CD4-positive, alpha-beta memory T cell (primary cell): ENCODE data around the gene UNC13C. TPM values are rescaled to one million over a fixed set of nuclear protein-coding genes. Genes with fewer than 3 reads are reported as not detected.

Experiments used
- CTCF ChIA-PET: fragments of 350-600 bp; sonication (Branson Sonifier 250); formaldehyde crosslinking; loops from one replicate; lab custom pipeline; 2021; ENCODE audit warnings: inconsistent platforms; ENCODE audit not compliant: partially characterized antibody; lab: Charles Lee
- POLR2A ChIA-PET: fragments of 350-600 bp; sonication (Branson Sonifier 250); formaldehyde crosslinking; loops from one replicate; lab custom pipeline; 2021; ENCODE audit not compliant: partially characterized antibody; lab: Charles Lee
- DNase-seq, 5 donors: peaks; one replicate each; pipeline versions ENCODE4 v3.0.0 to v3.0.0-alpha.2; 2020 to 2022; ENCODE audit warnings: mixed read lengths in 1 of 5
- H3K27ac ChIP-seq: one replicate; pipeline ENCODE4 v1.7.0; 2013; ENCODE audit warnings: low read depth, low read length
- H3K27me3 ChIP-seq: 2 replicates; pipeline ENCODE4 v1.7.0; 2013; ENCODE audit warnings: mild to moderate bottlenecking, low read length, moderate library complexity; ENCODE audit not compliant: insufficient read depth
- H3K36me3 ChIP-seq: 2 replicates; pipeline ENCODE4 v1.7.0; 2013; ENCODE audit warnings: mild to moderate bottlenecking, low read length, moderate library complexity; ENCODE audit not compliant: insufficient read depth
- H3K4me1 ChIP-seq: 2 replicates; pipeline ENCODE4 v1.7.0; 2013; ENCODE audit warnings: mild to moderate bottlenecking, low read length, moderate library complexity; ENCODE audit not compliant: insufficient read depth
- H3K4me3 ChIP-seq, 2 donors: one replicate each; pipeline ENCODE4 v1.7.0; 2013; ENCODE audit warnings: low read length in 2 of 2, mild to moderate bottlenecking in 1 of 2
- H3K9me3 ChIP-seq, 2 donors: one replicate each; pipeline ENCODE4 v1.7.0; 2013; ENCODE audit warnings: low read length in 2 of 2, control low read depth in 1 of 2; ENCODE audit not compliant: control insufficient read depth in 1 of 2
- H3K27ac Mint-ChIP-seq, 7 donors: one replicate each; pipeline ENCODE4 v1.8.0; 2020 to 2021; ENCODE audit warnings: mixed read lengths in 7 of 7, mild to moderate bottlenecking in 6 of 7, inconsistent platforms in 3 of 7, moderate library complexity in 3 of 7
- H3K27me3 Mint-ChIP-seq, 2 donors: one replicate each; pipeline ENCODE4 v1.8.0; 2020 to 2021; ENCODE audit warnings: mixed read lengths in 2 of 2
- H3K36me3 Mint-ChIP-seq, 2 donors: one replicate each; pipeline ENCODE4 v1.8.0; 2020 to 2021; ENCODE audit warnings: mixed read lengths in 2 of 2, inconsistent platforms in 1 of 2, mild to moderate bottlenecking in 1 of 2
- H3K4me1 Mint-ChIP-seq, 4 donors: one replicate each; pipeline ENCODE4 v1.8.0; 2020 to 2021; ENCODE audit warnings: mixed read lengths in 4 of 4, mild to moderate bottlenecking in 1 of 4
- H3K4me3 Mint-ChIP-seq, 8 donors: one replicate each; pipeline ENCODE4 v1.8.0; 2020 to 2021; ENCODE audit warnings: mixed read lengths in 8 of 8, mild to moderate bottlenecking in 7 of 8, moderate library complexity in 6 of 8, inconsistent platforms in 3 of 8
- H3K9me3 Mint-ChIP-seq, 8 donors: one replicate each; pipeline ENCODE4 v1.8.0; 2020 to 2021; ENCODE audit warnings: mixed read lengths in 8 of 8, mild to moderate bottlenecking in 5 of 8, inconsistent platforms in 3 of 8, moderate library complexity in 1 of 8
- intact Hi-C: fragments of 100-400 bp; cut with micrococcal nuclease; formaldehyde crosslinking; loops from one replicate; pipeline ENCODE4 v1.15.1; 2023
- polyA plus RNA-seq, 2 donors: library from polyadenylated mRNA; unstranded; fragments of 300-500 nt; fragmentation: Illumina TruSeq; gene quantifications; one replicate each; pipeline ENCODE4 v1.2.3, GENCODE V29; 2021
- total RNA-seq, 2 experiments: library from RNA; stranded (reverse); gene quantifications; one replicate each; pipeline ENCODE4 v1.2.3, GENCODE V29; 2021

Gene UNC13C
- total and polyA plus RNA-seq, 4 experiments from 2014 or later = not detected

- H3K9me3 ChIP-seq = no peaks in the 10 kb centered on the region
- no peak overlapping the region for H3K4me3 ChIP-seq
- Mint-ChIP-seq H3K4me3 (no peak overlapping the region), H3K27ac (no peak overlapping the region), H3K36me3 (no peaks in the 10 kb centered on the region), H3K9me3 (peaks cover 0 to 7% (median 2%) of the 10 kb centered on the region in 8 donors), H3K27me3 (peaks cover 6 to 7% of the 10 kb centered on the region in 2 donors), H3K4me1 (peaks cover 0 to 10% (median 2%) of the 10 kb centered on the region in 4 donors)
- no peak for DNase-seq
- H3K27ac ChIP-seq = no peak overlapping the region
- intact Hi-C loops = no loop called here
- no peaks in the 10 kb centered on the region for H3K36me3 ChIP-seq
- no peaks in the 10 kb centered on the region for H3K27me3 ChIP-seq
- CTCF ChIA-PET = no interaction called here
- H3K4me1 ChIP-seq = no peaks in the 10 kb centered on the region
- POLR2A ChIA-PET = no interaction called here
These were observed 4.1 kb upstream of the UNC13C start for GRCh38 chr15:53974121-53974520.

- Mint-ChIP-seq H3K4me3 (no peak overlapping the region), H3K27me3 (peaks cover 9 to 10% of the 10 kb centered on the region in 2 donors), H3K27ac (no peak overlapping the region), H3K4me1 (peaks cover 0 to 11% (median 2%) of the 10 kb centered on the region in 4 donors), H3K36me3 (no peaks in the 10 kb centered on the region), H3K9me3 (peaks cover 0 to 7% (median 2%) of the 10 kb centered on the region in 8 donors)
- no peak overlapping the region for H3K4me3 ChIP-seq
- no peaks in the 10 kb centered on the region for H3K36me3 ChIP-seq
- H3K27ac ChIP-seq = no peak overlapping the region
- no peaks in the 10 kb centered on the region for H3K9me3 ChIP-seq
- DNase-seq = no peak
- CTCF ChIA-PET = no interaction called here
- intact Hi-C loops = no loop called here
- POLR2A ChIA-PET = no interaction called here
- no peaks in the 10 kb centered on the region for H3K27me3 ChIP-seq
- no peaks in the 10 kb centered on the region for H3K4me1 ChIP-seq
These were observed 3.4 kb upstream of the UNC13C start for GRCh38 chr15:53974813-53975212.

DNA sequence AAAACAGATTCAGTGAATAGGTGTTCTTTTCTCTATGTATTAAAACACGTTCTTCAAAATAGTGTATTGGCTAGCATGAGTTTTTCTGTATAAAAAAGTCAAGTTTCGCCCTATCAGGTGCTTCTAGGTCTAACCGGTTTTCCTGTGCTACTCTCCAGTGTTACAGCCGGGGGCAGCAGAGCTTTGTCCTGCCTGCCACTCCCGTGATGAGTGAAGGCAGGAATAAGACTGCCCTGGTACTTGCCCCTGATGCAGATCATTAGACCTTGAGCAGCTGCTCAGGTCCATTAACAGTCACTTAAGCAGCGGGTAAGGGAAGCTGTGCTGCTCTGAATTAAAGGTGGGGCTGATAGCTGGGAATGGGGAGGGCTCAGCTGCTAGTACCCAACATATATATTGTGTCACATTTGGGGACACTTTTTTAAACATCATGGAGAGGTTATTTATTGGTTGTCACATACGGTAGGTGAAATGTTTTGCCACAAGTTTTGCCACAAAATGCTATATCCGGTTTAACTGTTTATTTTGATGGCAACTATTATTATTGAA lies 1.3 kb upstream of the UNC13C start:
- no peaks in the 10 kb centered on the region for H3K36me3 Mint-ChIP-seq
- Histone ChIP-seq H3K27me3 (no peaks in the 10 kb centered on the region), H3K4me1 (no peaks in the 10 kb centered on the region), H3K9me3 (no peaks in the 10 kb centered on the region), H3K36me3 (no peaks in the 10 kb centered on the region), H3K4me3 (no peak overlapping the region), H3K27ac (no peak overlapping the region)
- H3K27me3 Mint-ChIP-seq = peaks cover 9 to 12% of the 10 kb centered on the region in 2 donors
- H3K4me3 Mint-ChIP-seq = no peak overlapping the region
- H3K27ac Mint-ChIP-seq = no peak overlapping the region
- DNase-seq = no peak
- intact Hi-C loops = no loop called here
- peaks cover 0 to 11% (median 2%) of the 10 kb centered on the region in 4 donors for H3K4me1 Mint-ChIP-seq
- ChIA-PET CTCF (no interaction called here), POLR2A (no interaction called here)
- peaks cover 0 to 7% (median 2%) of the 10 kb centered on the region in 8 donors for H3K9me3 Mint-ChIP-seq

- Histone ChIP-seq H3K27ac (no peak overlapping the region), H3K27me3 (no peaks in the 10 kb centered on the region), H3K9me3 (no peaks in the 10 kb centered on the region), H3K4me3 (no peak overlapping the region), H3K4me1 (no peaks in the 10 kb centered on the region), H3K36me3 (no peaks in the 10 kb centered on the region)
- CTCF ChIA-PET = no interaction called here
- H3K27ac Mint-ChIP-seq = no peak overlapping the region
- peaks cover 0 to 11% (median 2%) of the 10 kb centered on the region in 4 donors for H3K4me1 Mint-ChIP-seq
- POLR2A ChIA-PET = no interaction called here
- peaks cover 0 to 7% (median 2%) of the 10 kb centered on the region in 8 donors for H3K9me3 Mint-ChIP-seq
- no peak for DNase-seq
- H3K4me3 Mint-ChIP-seq = no peak overlapping the region
- H3K36me3 Mint-ChIP-seq = no peaks in the 10 kb centered on the region
- peaks cover 9 to 15% of the 10 kb centered on the region in 2 donors for H3K27me3 Mint-ChIP-seq
- intact Hi-C loops = no loop called here
These were observed 979 bp downstream of the UNC13C start for GRCh38 chr15:53979051-53979788.

DNA sequence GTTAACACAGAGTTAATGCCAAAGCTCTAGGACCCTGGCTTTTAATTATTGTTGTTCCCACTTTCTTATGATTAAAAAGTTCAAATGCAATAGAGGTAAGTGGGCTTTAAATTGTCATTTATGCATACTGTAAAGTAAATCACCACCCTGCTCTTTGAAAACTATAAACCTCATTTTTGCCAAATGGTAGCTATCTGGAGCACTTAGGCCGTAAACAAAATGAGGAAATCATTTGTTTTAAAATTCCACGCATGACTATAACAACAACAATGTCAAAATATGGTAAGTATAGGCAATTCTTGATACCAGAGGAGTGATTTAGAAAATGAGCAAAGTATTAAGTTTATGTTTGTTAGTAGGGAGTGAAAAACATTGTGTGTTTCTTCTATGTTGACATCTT lies 1.8 kb downstream of the UNC13C start:
- H3K36me3 Mint-ChIP-seq = no peaks in the 10 kb centered on the region
- peaks cover 9 to 15% of the 10 kb centered on the region in 2 donors for H3K27me3 Mint-ChIP-seq
- Histone ChIP-seq H3K27me3 (no peaks in the 10 kb centered on the region), H3K4me1 (no peaks in the 10 kb centered on the region), H3K36me3 (no peaks in the 10 kb centered on the region), H3K9me3 (no peaks in the 10 kb centered on the region), H3K27ac (no peak overlapping the region), H3K4me3 (no peak overlapping the region)
- peaks cover 0 to 11% (median 2%) of the 10 kb centered on the region in 4 donors for H3K4me1 Mint-ChIP-seq
- no peak overlapping the region for H3K27ac Mint-ChIP-seq
- peaks cover 0 to 7% (median 2%) of the 10 kb centered on the region in 8 donors for H3K9me3 Mint-ChIP-seq
- CTCF ChIA-PET = no interaction called here
- DNase-seq = no peak
- POLR2A ChIA-PET = no interaction called here
- intact Hi-C loops = no loop called here
- H3K4me3 Mint-ChIP-seq = no peak overlapping the region

GRCh38 chr15:53982071-53982680 lies 3.9 kb downstream of the UNC13C start:
- ChIA-PET CTCF (no interaction called here), POLR2A (no interaction called here)
- H3K36me3 ChIP-seq = no peaks in the 10 kb centered on the region
- H3K27me3 ChIP-seq = no peaks in the 10 kb centered on the region
- intact Hi-C loops = no loop called here
- H3K9me3 Mint-ChIP-seq = peaks cover 0 to 8% (median under 1%) of the 10 kb centered on the region in 8 donors
- peaks cover 0 to 11% (median 2%) of the 10 kb centered on the region in 4 donors for H3K4me1 Mint-ChIP-seq
- no peaks in the 10 kb centered on the region for H3K36me3 Mint-ChIP-seq
- no peak for DNase-seq
- H3K4me1 ChIP-seq = no peaks in the 10 kb centered on the region
- H3K9me3 ChIP-seq = no peaks in the 10 kb centered on the region
- H3K27me3 Mint-ChIP-seq = peaks cover 5 to 15% of the 10 kb centered on the region in 2 donors
- no peak overlapping the region for H3K4me3 Mint-ChIP-seq
- H3K27ac ChIP-seq = no peak overlapping the region
- no peak overlapping the region for H3K27ac Mint-ChIP-seq
- no peak overlapping the region for H3K4me3 ChIP-seq

- intact Hi-C loops = no loop called here
- ChIA-PET POLR2A (no interaction called here), CTCF (no interaction called here)
- H3K4me1 Mint-ChIP-seq = peaks cover 0 to 11% (median 2%) of the 10 kb centered on the region in 4 donors
- Histone ChIP-seq H3K9me3 (no peaks in the 10 kb centered on the region), H3K27me3 (no peaks in the 10 kb centered on the region), H3K36me3 (no peaks in the 10 kb centered on the region), H3K27ac (no peak overlapping the region), H3K4me3 (no peak overlapping the region), H3K4me1 (no peaks in the 10 kb centered on the region)
- peaks cover 2 to 15% of the 10 kb centered on the region in 2 donors for H3K27me3 Mint-ChIP-seq
- H3K36me3 Mint-ChIP-seq = no peaks in the 10 kb centered on the region
- no peak for DNase-seq
- H3K4me3 Mint-ChIP-seq = no peak overlapping the region
- no peak overlapping the region for H3K27ac Mint-ChIP-seq
- H3K9me3 Mint-ChIP-seq = peaks cover 0 to 8% (median under 1%) of the 10 kb centered on the region in 8 donors
These were observed 4.6 kb downstream of the UNC13C start for GRCh38 chr15:53982876-53983275.
